WTC11 (cell line): ENCODE measurements around the gene ADAMTS2. TPM values are rescaled to one million over a fixed set of nuclear protein-coding genes. Genes with fewer than 3 reads are reported as not detected.
A peak's percentile ranks its signal among the peaks of the same experiment; 100 is the strongest.
"Not testable (repeated sequence)": the region's sequence is repeated elsewhere in the genome, so short reads cannot be mapped to it uniquely, and the experiment has no call there.

ENCODE experiments used
- ATAC-seq: fragments of 200-7000 bp; cut with Tn5 transposase; 2 replicates; pipeline ENCODE4 v1.10.0; 2021; ENCODE audit warnings: mild to moderate bottlenecking, moderate library complexity
- CTCF ChIA-PET: fragments of 300-600 bp; sonication (Branson Sonifier 250); formaldehyde crosslinking; loops from one replicate; lab custom pipeline; 2021; ENCODE audit warnings: antibody characterized with exemption; lab: Charles Lee
- POLR2A ChIA-PET: fragments of 350-600 bp; sonication (Branson Sonifier 250); formaldehyde crosslinking; loops from one replicate; lab custom pipeline; 2021; ENCODE audit warnings: antibody characterized with exemption; lab: Charles Lee
- DNase-seq: peaks from one replicate; pipeline ENCODE4 v3.0.0; 2021; ENCODE audit warnings: low spot score
- H3K27ac Mint-ChIP-seq: 2 replicates; pipeline ENCODE4 v1.8.0; 2021; ENCODE audit warnings: mixed read lengths
- H3K27me3 Mint-ChIP-seq: 2 replicates; pipeline ENCODE4 v1.8.0; 2021; ENCODE audit warnings: low read depth, mild to moderate bottlenecking, moderate library complexity, mixed read lengths
- H3K36me3 Mint-ChIP-seq: 2 replicates; pipeline ENCODE4 v1.8.0; 2021; ENCODE audit warnings: mixed read lengths
- H3K4me1 Mint-ChIP-seq: 2 replicates; pipeline ENCODE4 v1.8.0; 2022; ENCODE audit warnings: mixed read lengths
- H3K4me3 Mint-ChIP-seq: 2 replicates; pipeline ENCODE4 v1.8.0; 2021; ENCODE audit warnings: mild to moderate bottlenecking, moderate library complexity, mixed read lengths
- H3K9me3 Mint-ChIP-seq: 2 replicates; pipeline ENCODE4 v1.8.0; 2021; ENCODE audit warnings: mixed read lengths
- HMGA2 ChIP-seq: fragments of 250-450 bp; sonication (Bioruptor Pico); IDR thresholded peaks from 2 replicates; pipeline ENCODE4 v1.4.0; 2021; ENCODE audit warnings: mild to moderate bottlenecking, moderate library complexity
- JAZF1 ChIP-seq: fragments of 250-450 bp; sonication (Bioruptor Pico); IDR thresholded peaks from 2 replicates; pipeline ENCODE4 v1.9.0; 2021; ENCODE audit warnings: moderate library complexity, mild to moderate bottlenecking, inconsistent platforms
- ZNF396 ChIP-seq: fragments of 250-450 bp; sonication (Bioruptor Pico); IDR thresholded peaks from 2 replicates; pipeline ENCODE4 v1.8.0; 2021; ENCODE audit warnings: mild to moderate bottlenecking, moderate library complexity, borderline replicate concordance
- ZNF416 ChIP-seq: fragments of 250-450 bp; sonication (Bioruptor Pico); IDR thresholded peaks from 2 replicates; pipeline ENCODE4 v1.9.0; 2021; ENCODE audit warnings: mild to moderate bottlenecking, inconsistent platforms
- ZNF671 ChIP-seq: fragments of 250-450 bp; sonication (Bioruptor Pico); IDR thresholded peaks from 2 replicates; pipeline ENCODE4 v1.8.0; 2021; ENCODE audit warnings: mild to moderate bottlenecking
- total RNA-seq: library from RNA; stranded (reverse); gene quantifications from 3 replicates; pipeline ENCODE4 v1.2.3, GENCODE V29; 2021
- TF ChIP-seq, protein P1 (sequence below): sonication (generic); formaldehyde crosslinking; IDR thresholded peaks from 2 replicates; pipeline ENCODE4 v1.8.0; 2022; ENCODE audit warnings: mild to moderate bottlenecking, missing genetic modification reagents
- TF ChIP-seq, protein P2 (sequence below): fragments of 250-450 bp; sonication (Bioruptor Pico); conservative IDR thresholded peaks from 2 replicates; pipeline ENCODE4 v1.9.0; 2021; ENCODE audit warnings: mild to moderate bottlenecking
- TF ChIP-seq, protein P3 (sequence below): sonication (generic); formaldehyde crosslinking; conservative IDR thresholded peaks from 2 replicates; pipeline ENCODE4 v1.8.1; 2023; ENCODE audit warnings: mild to moderate bottlenecking, low read depth, missing genetic modification reagents, moderate library complexity
- TF ChIP-seq, protein P4 (sequence below): sonication (generic); formaldehyde crosslinking; IDR thresholded peaks from 2 replicates; pipeline ENCODE4 v1.8.1; 2023; ENCODE audit warnings: mild to moderate bottlenecking, moderate library complexity, missing genetic modification reagents

ADAMTS2 gene
- total RNA-seq, 1 experiment from 2014 or later: 11.2 TPM

DNA sequence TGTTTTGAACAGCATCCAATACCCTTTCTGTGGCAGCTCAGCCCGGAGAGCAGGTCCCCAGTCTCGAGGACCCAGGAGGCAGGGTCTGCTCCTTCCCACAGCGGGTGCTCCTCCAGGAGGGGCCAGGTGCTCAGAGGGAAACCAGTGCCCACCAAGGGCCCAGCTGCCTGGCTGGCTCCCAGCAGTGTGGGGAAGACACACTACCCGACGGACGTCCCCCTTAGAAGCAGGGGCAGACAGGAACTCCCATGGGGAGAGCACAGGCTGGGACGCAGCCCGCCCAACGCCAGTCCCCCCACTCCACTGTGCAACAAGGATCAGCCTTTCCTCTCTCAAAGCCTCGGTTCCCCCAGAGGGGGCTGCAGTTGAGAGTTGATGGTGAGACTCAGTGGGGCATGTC, 57.6 kb downstream of the ADAMTS2 start (continued):
- no peak for TF ChIP-seq ZNF671

DNA sequence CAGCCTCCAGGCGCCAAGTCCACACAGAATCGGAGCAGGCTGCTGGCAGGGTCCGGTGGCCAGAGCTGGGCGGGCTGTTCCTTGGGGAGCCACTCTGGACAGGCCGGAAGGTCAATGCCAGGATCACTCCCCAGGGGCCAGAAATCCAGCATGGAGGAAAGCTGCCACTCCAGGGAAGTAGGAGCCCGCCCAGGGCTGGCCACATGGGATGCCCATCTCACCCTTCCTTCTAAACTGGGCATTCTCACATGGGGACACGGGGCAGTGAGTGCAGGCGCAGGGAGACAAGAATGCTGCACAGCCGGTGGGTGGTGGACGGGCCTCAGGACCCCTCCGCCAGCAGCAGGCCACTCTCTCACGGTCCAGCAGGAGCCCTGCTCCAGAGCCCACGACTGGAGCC, 58.2 kb downstream of the ADAMTS2 start:
- DNase-seq (no peak), ATAC-seq (no peak)
- TF ChIP-seq JAZF1: no peak
- TF ChIP-seq, protein P1, sequence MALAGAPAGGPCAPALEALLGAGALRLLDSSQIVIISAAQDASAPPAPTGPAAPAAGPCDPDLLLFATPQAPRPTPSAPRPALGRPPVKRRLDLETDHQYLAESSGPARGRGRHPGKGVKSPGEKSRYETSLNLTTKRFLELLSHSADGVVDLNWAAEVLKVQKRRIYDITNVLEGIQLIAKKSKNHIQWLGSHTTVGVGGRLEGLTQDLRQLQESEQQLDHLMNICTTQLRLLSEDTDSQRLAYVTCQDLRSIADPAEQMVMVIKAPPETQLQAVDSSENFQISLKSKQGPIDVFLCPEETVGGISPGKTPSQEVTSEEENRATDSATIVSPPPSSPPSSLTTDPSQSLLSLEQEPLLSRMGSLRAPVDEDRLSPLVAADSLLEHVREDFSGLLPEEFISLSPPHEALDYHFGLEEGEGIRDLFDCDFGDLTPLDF (CRISPR knock-in tag): no peak
- POLR2A ChIA-PET: no interaction called here
- no peaks in the 10 kb centered on the region for H3K4me1 Mint-ChIP-seq
- no peak overlapping the region for H3K4me3 Mint-ChIP-seq
- H3K36me3 Mint-ChIP-seq: no peaks in the 10 kb centered on the region
- CTCF ChIA-PET: no interaction called here
- H3K27ac Mint-ChIP-seq: no peak overlapping the region
- H3K27me3 Mint-ChIP-seq: no peaks in the 10 kb centered on the region
- H3K9me3 Mint-ChIP-seq: peaks cover 6% of the 10 kb centered on the region

DNA sequence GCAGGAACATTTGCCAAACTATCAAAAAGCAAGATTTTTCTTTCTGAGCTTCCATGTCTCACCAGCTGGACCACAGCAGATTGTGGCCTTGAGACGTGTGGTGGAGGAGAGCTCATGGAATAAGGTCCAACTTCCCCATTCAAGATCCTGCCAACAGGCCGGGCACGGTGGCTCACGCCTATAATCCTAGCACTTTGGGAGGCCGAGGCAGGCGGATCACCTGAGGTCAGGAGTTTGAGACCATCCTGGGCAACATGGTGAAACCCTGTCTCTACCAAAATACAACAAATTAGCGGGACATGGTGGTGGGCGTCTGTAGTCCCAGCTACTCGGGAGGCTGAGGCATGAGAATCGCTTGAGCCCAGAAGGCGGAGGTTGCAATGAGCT, 59.5 kb downstream of the ADAMTS2 start:
- peak overlapping the region; percentile 61; the same call in 1 of the 2 replicates for H3K27ac Mint-ChIP-seq
- ATAC-seq, H3K27me3 Mint-ChIP-seq, H3K9me3 Mint-ChIP-seq, H3K36me3 Mint-ChIP-seq, POLR2A ChIA-PET, H3K4me3 Mint-ChIP-seq, H3K4me1 Mint-ChIP-seq, CTCF ChIA-PET, DNase-seq: not testable (repeated sequence)

DNA sequence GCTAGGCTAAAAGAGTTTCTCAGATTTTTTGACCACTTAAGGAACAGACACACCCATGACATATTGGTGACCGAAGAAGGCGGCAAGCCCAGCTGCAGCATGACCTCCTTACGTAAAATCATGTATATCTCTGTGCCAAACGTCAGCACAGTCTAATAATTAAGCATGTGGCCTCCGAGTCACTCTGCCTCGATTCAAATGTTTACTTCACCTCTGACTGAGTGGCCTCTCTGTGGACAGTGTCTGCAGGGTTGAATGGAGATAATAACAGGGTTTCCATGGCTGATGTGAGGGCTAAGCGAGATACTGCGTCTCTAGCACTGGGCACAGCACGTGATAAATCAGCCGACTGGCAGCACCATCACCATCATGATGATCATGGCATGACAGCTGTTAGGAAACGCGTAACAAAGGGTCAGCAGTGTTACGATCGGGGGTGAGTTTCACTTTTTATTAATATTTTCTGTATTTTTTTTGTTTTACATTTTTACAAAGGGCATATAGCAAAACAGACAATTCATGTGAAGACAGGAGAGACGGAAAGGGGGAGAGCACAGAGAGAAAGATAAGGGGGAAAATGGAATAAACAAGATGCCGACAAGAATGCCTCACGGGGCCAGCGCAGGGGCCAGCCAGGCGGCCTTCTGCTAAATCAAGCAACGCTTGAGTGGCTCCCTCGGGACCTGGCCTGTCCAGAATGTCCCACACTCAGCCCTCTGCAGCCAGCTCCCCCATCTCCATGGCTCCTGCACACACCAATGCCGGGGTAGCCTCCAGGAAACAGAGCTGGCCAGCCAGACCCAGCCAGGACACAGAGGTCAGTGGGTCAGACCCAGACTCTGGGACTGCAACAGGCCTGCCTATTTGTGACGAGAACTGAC, 60.3 kb downstream of the ADAMTS2 start:
- ATAC-seq (no peak), DNase-seq (no peak)
- H3K4me1 Mint-ChIP-seq: 0 out of 2 replicates have a peak, but pooled peaks cover 5% of the 10 kb centered on the region
- peaks cover 8% of the 10 kb centered on the region for H3K9me3 Mint-ChIP-seq
- H3K27ac Mint-ChIP-seq: peak overlapping the region; percentile 61
- H3K36me3 Mint-ChIP-seq: no peaks in the 10 kb centered on the region
- no peaks in the 10 kb centered on the region for H3K27me3 Mint-ChIP-seq
- ChIA-PET POLR2A (no interaction called here), CTCF (no interaction called here)
- no peak overlapping the region for H3K4me3 Mint-ChIP-seq
- TF ChIP-seq, protein P2, sequence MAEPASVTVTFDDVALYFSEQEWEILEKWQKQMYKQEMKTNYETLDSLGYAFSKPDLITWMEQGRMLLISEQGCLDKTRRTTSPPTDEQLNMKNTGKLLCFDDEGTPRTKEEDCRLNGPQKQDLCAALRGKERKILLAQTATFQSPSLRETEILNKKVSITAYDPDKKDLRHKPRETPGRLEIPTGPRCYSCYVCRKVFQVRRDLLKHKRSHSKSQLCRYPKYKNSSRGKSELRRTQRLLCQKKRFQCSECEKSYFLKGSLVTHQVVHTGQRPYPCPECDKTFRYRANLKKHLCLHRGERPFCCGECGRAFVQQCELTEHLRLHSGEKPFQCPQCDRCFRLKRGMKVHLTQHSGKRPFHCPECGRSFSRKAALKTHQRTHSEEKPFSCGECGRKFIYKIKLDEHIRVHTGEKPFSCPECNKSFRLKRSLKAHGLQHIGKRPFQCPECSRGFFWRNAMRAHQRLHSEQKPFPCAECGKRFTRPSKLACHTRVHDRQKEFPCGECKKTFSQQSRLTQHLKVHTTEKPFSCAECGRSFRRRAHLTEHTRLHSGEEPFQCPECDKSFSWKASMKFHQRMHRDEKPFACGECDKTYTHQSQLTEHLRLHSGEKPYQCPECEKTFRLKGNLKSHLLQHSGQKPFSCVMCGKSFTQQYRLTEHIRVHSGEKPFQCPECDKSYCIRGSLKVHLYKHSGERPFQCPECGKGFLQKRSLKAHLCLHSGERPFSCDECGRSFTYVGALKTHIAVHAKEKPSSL (CRISPR knock-in tag): no peak
- no peak for TF ChIP-seq ZNF671
- TF ChIP-seq, protein P3, sequence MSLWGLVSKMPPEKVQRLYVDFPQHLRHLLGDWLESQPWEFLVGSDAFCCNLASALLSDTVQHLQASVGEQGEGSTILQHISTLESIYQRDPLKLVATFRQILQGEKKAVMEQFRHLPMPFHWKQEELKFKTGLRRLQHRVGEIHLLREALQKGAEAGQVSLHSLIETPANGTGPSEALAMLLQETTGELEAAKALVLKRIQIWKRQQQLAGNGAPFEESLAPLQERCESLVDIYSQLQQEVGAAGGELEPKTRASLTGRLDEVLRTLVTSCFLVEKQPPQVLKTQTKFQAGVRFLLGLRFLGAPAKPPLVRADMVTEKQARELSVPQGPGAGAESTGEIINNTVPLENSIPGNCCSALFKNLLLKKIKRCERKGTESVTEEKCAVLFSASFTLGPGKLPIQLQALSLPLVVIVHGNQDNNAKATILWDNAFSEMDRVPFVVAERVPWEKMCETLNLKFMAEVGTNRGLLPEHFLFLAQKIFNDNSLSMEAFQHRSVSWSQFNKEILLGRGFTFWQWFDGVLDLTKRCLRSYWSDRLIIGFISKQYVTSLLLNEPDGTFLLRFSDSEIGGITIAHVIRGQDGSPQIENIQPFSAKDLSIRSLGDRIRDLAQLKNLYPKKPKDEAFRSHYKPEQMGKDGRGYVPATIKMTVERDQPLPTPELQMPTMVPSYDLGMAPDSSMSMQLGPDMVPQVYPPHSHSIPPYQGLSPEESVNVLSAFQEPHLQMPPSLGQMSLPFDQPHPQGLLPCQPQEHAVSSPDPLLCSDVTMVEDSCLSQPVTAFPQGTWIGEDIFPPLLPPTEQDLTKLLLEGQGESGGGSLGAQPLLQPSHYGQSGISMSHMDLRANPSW: no peak

DNA sequence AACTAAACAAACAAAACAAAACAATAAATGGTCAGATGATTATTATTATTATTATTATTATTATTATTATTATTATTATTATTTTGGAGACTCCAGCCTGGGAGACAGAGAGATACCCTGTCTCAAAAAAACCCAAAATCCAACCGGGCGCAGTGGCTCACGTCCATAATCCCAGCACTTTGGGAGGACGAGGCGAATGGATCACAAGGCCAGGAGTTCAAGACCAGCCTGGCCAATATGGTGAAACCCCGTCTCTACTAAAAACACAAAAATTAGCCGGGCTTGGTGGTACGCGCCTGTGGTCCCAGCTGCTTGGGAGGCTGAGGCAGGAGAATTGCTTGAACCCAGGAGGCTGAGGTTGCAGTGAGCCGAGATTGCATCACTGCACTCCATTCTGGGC, 61.4 kb downstream of the ADAMTS2 start:
- peak; percentile 88 for TF ChIP-seq HMGA2
- H3K36me3 Mint-ChIP-seq, H3K27me3 Mint-ChIP-seq, H3K4me1 Mint-ChIP-seq, H3K9me3 Mint-ChIP-seq, H3K27ac Mint-ChIP-seq, CTCF ChIA-PET, ATAC-seq, DNase-seq, POLR2A ChIA-PET, H3K4me3 Mint-ChIP-seq: not testable (repeated sequence)

DNA sequence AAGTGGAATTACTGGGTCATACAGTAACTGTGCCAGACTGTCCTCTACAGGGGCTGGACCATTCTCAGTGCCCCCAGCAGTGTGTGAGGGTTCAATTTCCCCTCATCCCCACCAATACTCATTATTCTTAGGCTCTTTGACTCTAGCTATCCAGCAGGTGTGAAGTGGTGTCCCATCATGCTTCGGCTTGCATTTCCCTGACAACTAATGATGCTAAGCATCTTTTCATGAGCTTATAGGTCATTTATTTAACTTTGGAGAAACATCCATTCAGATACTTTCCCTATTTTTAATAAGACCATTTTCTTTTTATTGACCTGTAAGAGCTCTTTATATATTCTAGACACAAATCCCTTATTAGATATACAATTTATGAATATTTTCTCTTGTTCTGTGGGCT, 63.6 kb downstream of the ADAMTS2 start:
- POLR2A ChIA-PET: no interaction called here
- H3K27ac Mint-ChIP-seq: no peak overlapping the region
- no peaks in the 10 kb centered on the region for H3K27me3 Mint-ChIP-seq
- ATAC-seq (no peak), DNase-seq (no peak)
- CTCF ChIA-PET: interaction anchor here (1.5 kb wide), 1 partner anchor 56 kb away, joined by 3 read pairs; no protein-coding TSS in a partner anchor
- no peaks in the 10 kb centered on the region for H3K36me3 Mint-ChIP-seq
- H3K4me3 Mint-ChIP-seq: no peak overlapping the region
- H3K4me1 Mint-ChIP-seq: 0 out of 2 replicates have a peak, but pooled peaks cover 8% of the 10 kb centered on the region
- TF ChIP-seq ZNF396 (CRISPR knock-in tag) (no peak), ZNF416 (CRISPR knock-in tag) (no peak)
- TF ChIP-seq, protein P4, sequence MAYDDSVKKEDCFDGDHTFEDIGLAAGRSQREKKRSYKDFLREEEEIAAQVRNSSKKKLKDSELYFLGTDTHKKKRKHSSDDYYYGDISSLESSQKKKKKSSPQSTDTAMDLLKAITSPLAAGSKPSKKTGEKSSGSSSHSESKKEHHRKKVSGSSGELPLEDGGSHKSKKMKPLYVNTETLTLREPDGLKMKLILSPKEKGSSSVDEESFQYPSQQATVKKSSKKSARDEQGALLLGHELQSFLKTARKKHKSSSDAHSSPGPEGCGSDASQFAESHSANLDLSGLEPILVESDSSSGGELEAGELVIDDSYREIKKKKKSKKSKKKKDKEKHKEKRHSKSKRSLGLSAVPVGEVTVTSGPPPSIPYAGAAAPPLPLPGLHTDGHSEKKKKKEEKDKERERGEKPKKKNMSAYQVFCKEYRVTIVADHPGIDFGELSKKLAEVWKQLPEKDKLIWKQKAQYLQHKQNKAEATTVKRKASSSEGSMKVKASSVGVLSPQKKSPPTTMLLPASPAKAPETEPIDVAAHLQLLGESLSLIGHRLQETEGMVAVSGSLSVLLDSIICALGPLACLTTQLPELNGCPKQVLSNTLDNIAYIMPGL (CRISPR knock-in tag): no peak
- peaks cover 8% of the 10 kb centered on the region for H3K9me3 Mint-ChIP-seq
